ENCODE results near the gene PAPOLB. TPM values are rescaled to one million over a fixed set of nuclear protein-coding genes. Genes with fewer than 3 reads are reported as not detected.

Gene PAPOLB
- polyA plus RNA-seq, 2 of the 4 experiments (the other 2 are of a cell fraction): not detected

DNA sequence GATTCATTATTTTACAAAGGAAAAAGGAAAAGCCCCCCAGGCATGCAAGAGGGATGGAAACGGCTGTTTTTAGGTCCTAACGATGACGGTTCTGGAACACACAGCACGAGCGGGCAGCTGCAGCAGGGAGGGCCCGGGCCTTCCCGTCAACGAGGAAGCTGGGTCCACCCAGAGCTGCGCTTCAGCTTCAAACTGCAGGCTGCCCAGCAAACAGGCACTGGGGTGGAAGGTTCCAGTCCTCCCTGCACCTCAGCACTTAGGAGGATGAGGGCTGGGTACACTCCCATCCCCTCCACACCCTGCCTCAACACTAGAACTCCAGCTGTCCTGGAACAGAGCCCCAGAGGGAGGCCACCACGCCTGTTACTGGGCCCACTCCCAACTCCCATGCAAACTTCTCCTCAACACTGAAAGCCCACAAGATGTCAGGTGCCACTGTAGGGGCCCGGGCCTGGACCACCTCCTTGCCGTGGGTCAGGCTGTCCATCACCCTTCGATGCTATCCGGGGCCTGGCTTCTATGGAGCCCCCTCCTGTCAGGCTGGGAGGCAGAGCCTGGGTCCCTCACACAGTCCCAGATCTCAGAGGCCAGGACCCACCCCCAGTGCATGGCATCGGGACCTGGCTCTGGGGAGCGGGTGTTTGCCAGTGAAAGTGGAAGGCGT lies 33.0 kb downstream of the PAPOLB start:
- no peak overlapping the region for H3K27ac ChIP-seq

DNA sequence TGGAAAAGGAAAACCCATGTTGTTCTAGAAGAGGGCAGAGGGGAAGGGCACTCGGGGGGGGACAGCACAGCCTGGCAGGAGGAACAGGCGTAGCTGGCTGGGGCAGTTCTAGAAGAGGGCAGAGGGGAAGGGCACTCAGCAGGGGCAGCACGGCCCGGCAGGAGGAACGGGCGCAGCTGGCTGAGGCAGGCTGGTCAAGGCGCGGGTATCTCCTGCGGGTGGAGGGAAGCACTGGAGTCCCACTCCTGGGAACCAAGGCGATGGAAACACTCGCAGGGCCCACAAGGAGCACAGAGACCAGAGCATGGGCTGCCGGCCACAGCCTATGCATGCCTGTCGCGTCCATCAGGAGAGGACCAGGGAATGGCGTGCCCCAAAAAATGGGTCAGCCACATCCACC lies 36.7 kb downstream of the PAPOLB start:
- Histone ChIP-seq H3K4me1 (no peaks in the 10 kb centered on the region), H3K9me3 (no peaks in the 10 kb centered on the region), H3K4me3 (no peak overlapping the region), H3K4me2 (no peak overlapping the region), H3K27ac (no peak overlapping the region)
- WGBS (ENCODE audit: missing lambda C conversion rate): 85% methylated on average over 15 of the region's 15 CpGs
- TF ChIP-seq MAFK (IDR thresholded peaks at IDR 0.05; ENCODE audit: partially characterized antibody) (no peak), NR3C1 (IDR thresholded peaks at IDR 0.05) (no peak), ESRRA (IDR thresholded peaks at IDR 0.05; ENCODE audit: borderline replicate concordance, low read length) (no peak), MYC (IDR thresholded peaks at IDR 0.05; ENCODE audit: borderline replicate concordance, low read length) (no peak), KDM5A (IDR thresholded peaks at IDR 0.05) (no peak), POLR2A (IDR thresholded peaks at IDR 0.05; ENCODE audit: low read length) (no peak), ZSCAN20 (CRISPR knock-in tag; IDR thresholded peaks at IDR 0.05) (no peak), JUNB (IDR thresholded peaks at IDR 0.05) (no peak), CEBPB (IDR thresholded peaks at IDR 0.05) (no peak), BHLHE40 (IDR thresholded peaks at IDR 0.05; ENCODE audit: low read depth, low read length) (no peak), EP300 (IDR thresholded peaks at IDR 0.05) (no peak)
- TF ChIP-seq, protein P1, sequence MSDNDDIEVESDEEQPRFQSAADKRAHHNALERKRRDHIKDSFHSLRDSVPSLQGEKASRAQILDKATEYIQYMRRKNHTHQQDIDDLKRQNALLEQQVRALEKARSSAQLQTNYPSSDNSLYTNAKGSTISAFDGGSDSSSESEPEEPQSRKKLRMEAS (IDR thresholded peaks at IDR 0.05): no peak
- TF ChIP-seq, protein P2, sequence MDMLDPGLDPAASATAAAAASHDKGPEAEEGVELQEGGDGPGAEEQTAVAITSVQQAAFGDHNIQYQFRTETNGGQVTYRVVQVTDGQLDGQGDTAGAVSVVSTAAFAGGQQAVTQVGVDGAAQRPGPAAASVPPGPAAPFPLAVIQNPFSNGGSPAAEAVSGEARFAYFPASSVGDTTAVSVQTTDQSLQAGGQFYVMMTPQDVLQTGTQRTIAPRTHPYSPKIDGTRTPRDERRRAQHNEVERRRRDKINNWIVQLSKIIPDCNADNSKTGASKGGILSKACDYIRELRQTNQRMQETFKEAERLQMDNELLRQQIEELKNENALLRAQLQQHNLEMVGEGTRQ (IDR thresholded peaks at IDR 0.05): no peak
- TF ChIP-seq, protein P3, sequence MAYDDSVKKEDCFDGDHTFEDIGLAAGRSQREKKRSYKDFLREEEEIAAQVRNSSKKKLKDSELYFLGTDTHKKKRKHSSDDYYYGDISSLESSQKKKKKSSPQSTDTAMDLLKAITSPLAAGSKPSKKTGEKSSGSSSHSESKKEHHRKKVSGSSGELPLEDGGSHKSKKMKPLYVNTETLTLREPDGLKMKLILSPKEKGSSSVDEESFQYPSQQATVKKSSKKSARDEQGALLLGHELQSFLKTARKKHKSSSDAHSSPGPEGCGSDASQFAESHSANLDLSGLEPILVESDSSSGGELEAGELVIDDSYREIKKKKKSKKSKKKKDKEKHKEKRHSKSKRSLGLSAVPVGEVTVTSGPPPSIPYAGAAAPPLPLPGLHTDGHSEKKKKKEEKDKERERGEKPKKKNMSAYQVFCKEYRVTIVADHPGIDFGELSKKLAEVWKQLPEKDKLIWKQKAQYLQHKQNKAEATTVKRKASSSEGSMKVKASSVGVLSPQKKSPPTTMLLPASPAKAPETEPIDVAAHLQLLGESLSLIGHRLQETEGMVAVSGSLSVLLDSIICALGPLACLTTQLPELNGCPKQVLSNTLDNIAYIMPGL (CRISPR knock-in tag; IDR thresholded peaks at IDR 0.05; ENCODE audit: borderline replicate concordance): no peak
- POLR2A ChIA-PET: no interaction called here
- CTCF ChIA-PET: interaction anchor here (1.0 to 2.0 kb wide), 2 partner anchors 9 to 27 kb away, joined by 3 to 4 read pairs; no protein-coding TSS in a partner anchor
- FAIRE-seq: no peak
- no peak for DNase-seq (ENCODE audit: low read depth in 1 of 2, low spot score in 1 of 2)
- no peak for ATAC-seq

More for the DNA sequence above, 33.0 kb downstream of the PAPOLB start:
- Histone ChIP-seq H3K9me3 (no peaks in the 10 kb centered on the region), H3K4me2 (no peak overlapping the region), H3K4me3 (no peak overlapping the region), H3K4me1 (no peaks in the 10 kb centered on the region)
- FAIRE-seq (no peak), ATAC-seq (no peak), DNase-seq (ENCODE audit: low read depth in 1 of 2, low spot score in 1 of 2) (no peak)
- WGBS (ENCODE audit: missing lambda C conversion rate): 81% methylated on average over 16 of the region's 17 CpGs
- CTCF ChIA-PET: interaction anchor here (0.8 kb wide), 1 partner anchor 12 kb away, joined by 3 read pairs; no protein-coding TSS in a partner anchor
- POLR2A ChIA-PET: no interaction called here
- TF ChIP-seq RFX5 (IDR thresholded peaks at IDR 0.05): no peak
- no peak for TF ChIP-seq RCOR1 (IDR thresholded peaks at IDR 0.05; ENCODE audit: low read depth, low read length)
- TF ChIP-seq, protein P4, sequence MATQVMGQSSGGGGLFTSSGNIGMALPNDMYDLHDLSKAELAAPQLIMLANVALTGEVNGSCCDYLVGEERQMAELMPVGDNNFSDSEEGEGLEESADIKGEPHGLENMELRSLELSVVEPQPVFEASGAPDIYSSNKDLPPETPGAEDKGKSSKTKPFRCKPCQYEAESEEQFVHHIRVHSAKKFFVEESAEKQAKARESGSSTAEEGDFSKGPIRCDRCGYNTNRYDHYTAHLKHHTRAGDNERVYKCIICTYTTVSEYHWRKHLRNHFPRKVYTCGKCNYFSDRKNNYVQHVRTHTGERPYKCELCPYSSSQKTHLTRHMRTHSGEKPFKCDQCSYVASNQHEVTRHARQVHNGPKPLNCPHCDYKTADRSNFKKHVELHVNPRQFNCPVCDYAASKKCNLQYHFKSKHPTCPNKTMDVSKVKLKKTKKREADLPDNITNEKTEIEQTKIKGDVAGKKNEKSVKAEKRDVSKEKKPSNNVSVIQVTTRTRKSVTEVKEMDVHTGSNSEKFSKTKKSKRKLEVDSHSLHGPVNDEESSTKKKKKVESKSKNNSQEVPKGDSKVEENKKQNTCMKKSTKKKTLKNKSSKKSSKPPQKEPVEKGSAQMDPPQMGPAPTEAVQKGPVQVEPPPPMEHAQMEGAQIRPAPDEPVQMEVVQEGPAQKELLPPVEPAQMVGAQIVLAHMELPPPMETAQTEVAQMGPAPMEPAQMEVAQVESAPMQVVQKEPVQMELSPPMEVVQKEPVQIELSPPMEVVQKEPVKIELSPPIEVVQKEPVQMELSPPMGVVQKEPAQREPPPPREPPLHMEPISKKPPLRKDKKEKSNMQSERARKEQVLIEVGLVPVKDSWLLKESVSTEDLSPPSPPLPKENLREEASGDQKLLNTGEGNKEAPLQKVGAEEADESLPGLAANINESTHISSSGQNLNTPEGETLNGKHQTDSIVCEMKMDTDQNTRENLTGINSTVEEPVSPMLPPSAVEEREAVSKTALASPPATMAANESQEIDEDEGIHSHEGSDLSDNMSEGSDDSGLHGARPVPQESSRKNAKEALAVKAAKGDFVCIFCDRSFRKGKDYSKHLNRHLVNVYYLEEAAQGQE (IDR thresholded peaks at IDR 0.05): no peak
- TF ChIP-seq CHD4 (IDR thresholded peaks at IDR 0.05; ENCODE audit: borderline replicate concordance): no peak
- TF ChIP-seq, protein P1 (IDR thresholded peaks at IDR 0.05): no peak
- TF ChIP-seq POLR2A (IDR thresholded peaks at IDR 0.05; ENCODE audit: low read length): no peak
- TF ChIP-seq NFE2L2 (conservative IDR thresholded peaks at IDR 0.05; ENCODE audit: low read length): no peak
- no peak for TF ChIP-seq FOSL2 (IDR thresholded peaks at IDR 0.05)
- no peak for TF ChIP-seq FOSL2 (CRISPR knock-in tag; IDR thresholded peaks at IDR 0.05)
- TF ChIP-seq CBX8 (IDR thresholded peaks at IDR 0.05): no peak
- TF ChIP-seq ESRRA (IDR thresholded peaks at IDR 0.05; ENCODE audit: borderline replicate concordance, low read length): no peak
- TF ChIP-seq KDM1A (IDR thresholded peaks at IDR 0.05; ENCODE audit: low read depth): no peak
- no peak for TF ChIP-seq CBX2 (IDR thresholded peaks at IDR 0.05; ENCODE audit: borderline replicate concordance, low read depth)
- no peak for TF ChIP-seq NPAS2 (CRISPR knock-in tag; IDR thresholded peaks at IDR 0.05; ENCODE audit: borderline replicate concordance)
- no peak for TF ChIP-seq HDAC2 (IDR thresholded peaks at IDR 0.05)
- no peak for TF ChIP-seq ZFP36 (IDR thresholded peaks at IDR 0.05; ENCODE audit: borderline replicate concordance, partially characterized antibody)
- no peak for TF ChIP-seq HEYL (CRISPR knock-in tag; IDR thresholded peaks at IDR 0.05)

All from A549 (cell line).